CD4-positive, alpha-beta T cell treated with Interleukin-12 subunit alpha and Interleukin-12 subunit beta, for 1 hour (primary cell): ENCODE results near the gene OLR1.
"Not testable (repeated sequence)": the region's sequence is repeated elsewhere in the genome, so short reads cannot be mapped to it uniquely, and the experiment has no call there.

Source experiments
- DNase-seq: peaks from one replicate; pipeline ENCODE4 v3.0.0-alpha.2; 2020

Gene OLR1

DNA sequence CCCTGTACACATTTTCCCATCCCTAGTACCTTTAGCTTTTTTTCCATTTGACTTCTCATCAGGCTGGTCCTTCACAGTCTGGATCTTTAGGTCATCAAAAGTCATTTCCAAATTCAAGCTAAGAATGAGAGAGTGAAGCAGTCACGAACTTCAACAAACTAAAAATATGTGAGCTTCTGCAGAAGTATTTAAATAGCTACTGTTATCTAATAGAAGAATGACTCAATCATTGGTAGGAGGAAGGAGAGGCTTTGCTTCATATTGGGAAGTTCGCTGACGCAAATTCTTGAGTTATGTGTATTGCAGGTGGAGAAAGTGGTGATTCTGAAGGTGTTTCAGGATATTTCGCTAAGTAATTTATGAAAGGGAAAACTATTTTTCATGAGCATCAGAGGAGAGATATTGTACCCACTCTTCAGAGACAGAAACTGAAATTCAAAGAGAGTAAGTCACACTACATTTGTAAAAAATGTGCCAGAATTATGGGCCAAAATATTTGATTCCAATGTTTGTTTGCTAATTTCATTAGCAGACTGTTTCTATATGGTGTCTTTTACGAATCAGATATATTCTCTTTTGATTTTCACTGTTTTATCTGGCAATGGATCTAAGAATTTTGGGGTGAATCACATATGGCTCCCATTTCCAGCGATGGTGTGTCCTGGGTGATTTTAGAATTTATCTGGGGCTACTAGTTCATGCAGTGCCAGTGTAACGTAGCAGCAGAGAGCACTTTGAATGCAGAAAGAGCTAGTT, at the start of gene OLR1:
OLR1 (minus strand) TSS at position 160 of the 756 bp plus-strand sequence; CDS start at position 105, 55 bp downstream.
- no peak for DNase-seq

GRCh38 chr12:10220398-10221077, 48.6 kb upstream of the OLR1 start:
- no peak for DNase-seq

DNA sequence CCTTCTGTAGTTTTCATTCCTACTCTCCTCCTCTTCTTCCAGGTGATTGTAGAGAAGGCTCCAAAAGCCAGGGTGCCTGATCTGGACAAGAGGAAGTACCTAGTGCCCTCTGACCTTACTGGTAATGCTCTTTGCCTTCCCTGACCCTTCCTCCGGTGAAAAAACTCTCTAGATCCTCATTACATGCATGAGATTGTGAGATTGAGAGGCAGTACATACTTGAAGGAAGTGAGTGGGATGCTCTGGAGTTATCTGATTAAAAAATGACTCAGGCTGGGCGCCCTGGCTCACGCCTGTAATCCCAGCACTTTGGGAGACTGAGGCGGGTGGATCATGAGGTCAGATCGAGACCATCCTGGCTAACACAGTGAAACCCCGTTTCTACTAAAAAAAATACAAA, 46.1 kb upstream of the OLR1 start:
- no peak for DNase-seq

DNA sequence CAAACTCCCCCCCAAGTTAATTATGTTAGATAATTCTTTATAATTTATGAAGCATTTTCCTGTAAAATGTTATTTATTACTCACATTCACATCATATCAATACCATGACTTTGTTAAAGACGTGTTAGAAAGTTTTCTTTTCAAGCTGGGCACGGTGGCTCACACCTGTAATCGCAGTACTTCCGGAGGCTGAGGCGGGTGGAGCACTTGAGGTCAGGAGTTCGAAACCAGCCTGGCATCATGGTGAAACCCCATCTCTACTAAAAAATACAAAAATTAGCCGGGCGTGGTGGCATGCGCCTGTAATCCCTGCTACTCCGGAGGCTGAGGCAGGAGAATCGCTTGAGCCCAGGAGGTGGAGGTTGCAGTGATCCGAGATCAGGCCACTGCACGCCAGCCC, 44.0 kb upstream of the OLR1 start:
- DNase-seq, result peak; percentile 48

- peak; percentile 32 for DNase-seq
Measured at GRCh38 chr12:10215436-10215835, 43.5 kb upstream of the OLR1 start.

GRCh38 chr12:10214895-10215267, 42.9 kb upstream of the OLR1 start:
- DNase-seq, result no peak

DNA sequence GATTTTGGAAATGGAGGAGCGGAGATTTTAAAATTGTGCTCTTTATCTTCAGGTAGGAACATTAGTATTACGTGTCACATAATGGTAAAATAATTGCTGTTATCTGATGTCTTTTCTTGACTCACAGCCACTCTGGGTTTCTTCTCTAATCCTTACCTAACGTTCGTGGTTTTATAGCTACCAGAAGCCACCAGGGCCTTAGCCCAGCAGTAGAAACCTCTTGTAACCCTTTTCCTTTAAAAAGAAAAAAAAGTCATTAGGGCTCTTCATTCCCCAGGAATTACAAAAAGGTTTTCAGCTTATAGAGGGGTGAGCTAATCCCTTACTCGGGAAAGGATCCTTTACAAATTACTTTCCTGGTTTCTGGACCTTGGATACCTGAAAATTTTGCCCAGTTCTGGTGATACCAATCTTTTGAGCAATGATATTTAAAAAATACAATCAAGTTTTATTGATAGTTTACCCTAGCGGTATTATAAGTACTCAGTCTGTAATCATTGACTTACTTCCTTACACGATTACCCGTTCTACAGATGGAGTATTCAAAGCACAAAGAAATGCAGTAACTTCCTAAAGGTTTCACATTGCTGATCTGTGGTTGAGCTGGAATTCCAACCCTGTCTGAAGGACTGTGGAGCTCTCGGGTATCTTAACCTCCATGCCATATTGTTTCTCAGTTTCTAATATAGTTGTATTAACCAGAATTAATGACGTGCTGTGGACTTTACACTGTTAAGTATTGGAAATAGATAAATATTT, 42.4 kb upstream of the OLR1 start:
- DNase-seq, result no peak

DNA sequence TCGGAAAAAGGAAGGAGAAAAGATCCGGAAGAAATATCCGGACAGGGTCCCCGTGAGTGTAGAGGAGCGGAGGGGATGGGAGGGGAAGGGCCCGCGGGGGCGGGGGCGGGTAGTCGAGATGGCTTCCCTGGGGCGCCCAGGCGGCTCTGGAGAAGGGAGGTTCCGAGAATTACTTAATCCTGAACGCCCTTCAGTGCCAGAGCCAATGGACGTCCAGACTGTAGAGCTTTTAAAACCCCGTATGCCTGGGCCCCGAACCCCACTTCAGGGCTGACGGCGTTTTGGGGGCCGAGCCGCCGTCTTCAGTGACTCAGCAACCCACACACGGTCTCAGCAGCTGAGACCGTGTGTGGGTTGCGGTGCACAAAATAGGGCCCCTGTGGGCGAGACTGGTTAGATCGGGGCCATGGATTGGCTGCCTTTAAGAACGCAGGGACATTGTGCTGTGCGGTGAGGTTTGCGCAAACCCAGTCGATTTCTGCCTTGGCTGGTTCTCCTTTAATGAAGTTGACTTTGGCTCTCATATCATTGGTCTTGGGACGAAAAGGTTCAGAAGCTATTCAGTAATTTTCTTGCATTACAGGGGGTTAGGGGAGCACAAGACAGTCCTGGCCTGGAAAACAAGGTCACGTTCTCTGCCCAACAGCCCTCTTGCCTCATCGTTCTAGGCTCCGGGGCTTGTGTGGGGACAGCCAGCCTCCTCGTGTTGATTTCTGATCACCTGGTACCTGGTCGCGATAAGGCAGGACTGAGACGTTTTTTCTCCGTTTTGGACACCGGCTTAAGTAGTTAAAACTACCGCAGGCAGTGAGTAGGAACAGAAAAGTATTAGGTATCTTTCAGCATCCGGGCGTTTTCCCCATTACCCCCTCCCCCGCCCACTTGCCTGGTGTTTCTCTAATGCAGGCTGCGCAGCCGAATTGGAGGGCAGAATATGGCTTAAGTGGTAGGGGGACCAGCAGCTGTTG, 41.5 kb upstream of the OLR1 start:
- DNase-seq, result peak; percentile 86

GRCh38 chr12:10212739-10213131, 40.8 kb upstream of the OLR1 start, which contains the start of gene GABARAPL1:
Gene GABARAPL1, plus strand, starts transcription at chr12:10212877. Its CDS starts 253 bp downstream, at chr12:10213130.
- peak; percentile 89 for DNase-seq

DNA sequence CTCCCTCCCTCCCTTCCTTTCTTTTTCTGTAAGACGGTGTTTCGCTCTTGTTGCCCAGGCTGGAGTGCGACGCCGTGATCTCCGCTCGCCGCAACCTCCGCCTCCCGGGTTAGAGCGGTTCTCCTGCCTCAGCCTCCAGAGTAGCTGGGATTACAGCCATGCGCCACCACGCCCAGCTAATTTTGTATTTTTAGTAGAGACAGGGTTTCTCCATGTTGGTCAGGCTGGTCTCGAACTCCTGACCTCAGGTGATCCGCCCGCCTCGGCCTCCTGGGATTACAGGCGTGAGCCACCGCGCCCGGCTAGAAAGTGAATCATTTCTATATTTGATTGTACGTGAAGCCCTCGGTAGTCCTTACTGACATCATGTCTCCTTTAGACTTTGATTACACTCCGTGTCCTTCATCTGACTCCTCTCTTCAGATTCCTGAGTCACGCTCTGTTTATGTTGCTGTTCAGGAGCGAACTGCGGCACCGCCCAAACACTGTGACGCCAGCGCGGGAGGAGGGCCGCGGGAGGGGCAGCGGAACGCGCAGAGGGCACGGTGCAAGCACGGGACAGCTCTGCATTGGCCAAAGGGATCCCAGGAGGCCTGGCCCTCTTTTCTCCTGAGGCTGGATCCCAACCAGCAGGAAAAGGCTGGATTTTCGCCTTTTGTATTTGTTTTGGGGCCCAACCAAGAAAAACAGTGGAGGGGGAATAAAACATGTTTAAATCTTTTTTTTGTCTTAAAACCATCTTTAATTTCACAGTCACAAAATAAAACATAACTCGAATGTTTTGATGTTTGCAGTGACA, 40.2 kb upstream of the OLR1 start:
- peak; percentile 89 for DNase-seq

DNA sequence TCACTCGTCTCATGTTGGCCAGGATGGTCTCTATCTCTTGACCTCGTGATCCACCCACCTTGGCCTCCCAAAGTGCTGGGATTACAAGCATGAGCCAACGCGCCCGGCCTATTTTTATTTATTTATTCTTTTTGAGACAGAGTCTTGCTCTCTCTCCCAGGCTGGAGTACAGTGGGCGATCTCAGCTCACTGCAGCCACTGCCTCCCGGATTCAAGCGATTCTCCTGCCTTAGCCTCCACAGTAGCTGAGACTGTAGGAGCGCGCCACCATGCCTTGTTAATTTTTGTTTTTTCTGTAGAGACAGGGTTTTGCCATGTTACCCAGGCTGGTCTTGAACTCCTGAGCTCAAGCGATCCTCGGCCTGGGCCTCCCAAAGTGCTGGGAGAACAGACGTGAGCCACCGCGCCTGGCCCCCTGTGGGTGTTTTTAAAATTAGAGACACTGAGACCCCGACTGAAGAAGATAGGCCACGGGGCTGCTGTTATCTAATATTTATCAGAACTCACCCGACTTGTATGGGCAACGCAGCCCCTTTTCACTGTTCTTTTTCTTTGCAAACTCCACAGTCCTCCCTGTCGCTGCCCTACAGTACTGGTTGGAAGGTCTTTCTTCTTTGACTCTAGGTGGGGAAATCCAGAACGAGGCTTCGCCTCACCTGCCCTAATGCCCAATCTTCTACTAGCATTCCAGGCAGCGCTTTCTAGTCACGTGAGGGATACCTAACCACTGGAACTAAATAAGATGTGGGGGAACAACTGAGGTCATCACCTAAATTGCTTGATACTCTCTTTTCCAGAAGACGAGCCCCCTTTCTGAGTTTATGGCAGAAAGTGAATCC, 39.4 kb upstream of the OLR1 start:
- DNase-seq, result no peak

GRCh38 chr12:10210225-10210624, 38.3 kb upstream of the OLR1 start:
- DNase-seq, result no peak

DNA sequence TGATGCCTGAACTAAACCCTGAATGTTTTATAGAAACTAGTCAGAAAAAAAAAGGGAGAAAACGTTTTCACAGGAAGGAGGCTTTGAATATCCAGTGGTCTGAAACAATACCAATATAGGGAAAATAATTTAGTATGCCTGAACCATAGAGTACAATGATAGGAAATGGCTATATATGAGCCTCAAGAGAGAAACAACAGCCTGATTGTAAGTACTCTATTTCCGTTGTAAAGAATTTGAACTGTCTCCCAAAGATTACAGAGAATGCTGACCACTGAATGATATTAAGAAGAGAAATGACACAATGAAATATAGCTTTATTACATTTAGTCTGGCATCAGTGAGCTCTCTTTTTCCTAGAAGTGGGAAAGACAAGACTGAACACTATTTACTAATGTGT, 35.2 kb upstream of the OLR1 start:
- no peak for DNase-seq

DNA sequence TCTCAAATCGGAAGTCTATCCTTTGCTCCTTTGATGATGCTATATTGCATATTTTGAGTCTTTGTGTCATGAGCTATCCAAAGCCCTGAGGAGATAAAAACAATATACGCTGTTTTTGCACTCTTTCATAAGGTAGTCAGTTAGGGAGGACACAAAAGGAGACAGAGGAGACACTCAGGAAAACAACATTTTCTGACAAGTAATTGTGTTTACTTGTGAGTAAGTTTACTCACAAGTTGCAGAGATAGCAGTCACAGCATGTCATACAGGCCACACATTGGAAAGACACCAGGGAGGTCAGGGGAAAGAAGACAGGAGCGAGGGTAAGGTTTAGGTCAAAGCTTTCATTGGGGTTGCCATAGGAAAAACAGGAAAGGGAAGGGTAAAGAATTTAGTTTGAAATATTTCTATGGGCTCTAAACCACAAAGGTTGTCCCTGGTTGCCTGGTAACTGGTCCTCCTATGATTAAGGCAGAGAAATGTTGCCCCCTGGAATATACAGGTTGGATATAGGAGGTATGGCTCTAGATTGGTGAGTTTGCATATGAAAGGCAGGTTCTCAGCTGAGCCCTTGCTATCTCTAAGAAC, 33.4 kb upstream of the OLR1 start:
- DNase-seq, result no peak

- DNase-seq, result not testable (repeated sequence)
Measured at GRCh38 chr12:10204495-10204894, 32.6 kb upstream of the OLR1 start.

DNA sequence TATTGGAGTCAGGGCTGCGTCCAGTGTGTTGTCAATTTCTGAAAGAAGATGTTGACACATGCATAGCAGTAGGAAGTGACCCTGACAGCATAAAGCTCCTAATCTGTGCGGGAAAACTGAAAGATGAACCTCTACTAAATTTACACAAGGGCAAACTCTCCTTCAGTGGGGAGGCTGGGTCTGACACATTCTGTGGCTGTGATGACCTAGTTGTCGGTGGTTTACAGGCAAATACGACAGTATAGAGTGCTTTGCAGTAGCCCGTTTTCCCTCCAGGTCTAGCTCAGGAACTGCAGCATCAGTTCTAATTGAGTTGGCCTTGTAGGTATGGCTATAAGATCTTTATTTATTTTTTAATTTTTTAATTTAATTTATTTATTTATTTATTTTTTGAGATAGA, 25.9 kb upstream of the OLR1 start:
- no peak for DNase-seq

- peak; percentile 16 for DNase-seq
Measured at GRCh38 chr12:10196210-10196609, 24.3 kb upstream of the OLR1 start.

DNA sequence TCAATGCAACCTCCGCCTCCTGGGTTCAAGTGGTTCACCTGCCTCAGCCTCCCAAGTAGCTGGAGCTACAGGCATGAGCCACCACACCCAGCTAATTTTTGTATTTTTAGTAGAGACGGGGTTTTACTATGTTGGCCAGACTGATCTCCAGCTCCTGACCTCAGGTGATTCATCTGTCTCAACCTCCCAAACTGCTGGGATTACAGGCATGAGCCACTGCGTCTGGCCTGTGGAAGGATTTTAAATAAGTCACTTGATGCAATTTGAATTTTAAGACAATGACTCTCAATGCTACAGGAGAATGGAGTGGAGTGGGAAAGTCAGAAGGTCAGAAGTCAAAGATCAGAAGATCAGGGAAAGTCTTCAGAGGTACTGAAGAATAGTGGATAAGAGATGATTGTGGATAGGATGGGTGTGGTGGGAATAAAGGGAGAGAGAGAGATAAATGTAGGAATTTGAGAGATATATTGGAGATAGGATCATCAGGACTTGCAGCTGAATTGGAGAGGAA, 22.3 kb upstream of the OLR1 start:
- no peak for DNase-seq

GRCh38 chr12:10191865-10192264, 19.9 kb upstream of the OLR1 start:
- DNase-seq, result no peak
